ENCODE measurements around the gene TENT4A. TPM values are rescaled to one million over a fixed set of nuclear protein-coding genes. Genes with fewer than 3 reads are reported as not detected.

TENT4A gene
- total RNA-seq, 4 donors from 2014 or later = 11.9 to 15.2 (median 12.7) TPM

DNA sequence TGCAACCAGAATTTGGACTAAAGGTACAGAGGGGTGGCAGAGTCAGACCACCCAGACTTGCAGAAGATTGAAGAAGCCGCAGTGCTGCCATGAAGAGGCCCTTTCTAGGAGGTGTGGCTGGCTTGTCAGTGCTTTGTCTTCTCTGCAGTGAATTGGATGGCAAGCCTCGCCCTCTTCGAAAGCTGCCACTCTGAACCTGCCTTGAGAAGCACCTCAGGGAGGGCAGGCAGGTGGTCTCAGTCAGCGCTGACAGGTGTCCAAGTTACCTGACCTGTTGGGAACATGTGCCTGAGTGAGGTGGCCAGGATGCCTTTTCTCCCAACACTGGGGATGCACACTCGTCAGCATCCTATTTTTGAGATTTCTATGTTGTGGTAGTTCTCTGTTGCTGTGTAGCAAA lies 6.2 kb downstream of the TENT4A start:
- ATAC-seq = no peak
- Histone ChIP-seq H3K27ac (peak overlapping the region in 3 of 4 donors; percentile 19 to 55 (median 44)), H3K4me1 (peaks cover 85 to 97% of the 10 kb centered on the region in 2 donors), H3K4me3 (no peak overlapping the region), H3K27me3 (no peaks in the 10 kb centered on the region), H3K9me3 (no peaks in the 10 kb centered on the region), H3K36me3 (no peaks in the 10 kb centered on the region)
- DNase-seq = no peak
- TF ChIP-seq POLR2A (IDR thresholded peaks at IDR 0.05) = no peak
- TF ChIP-seq, protein P1, sequence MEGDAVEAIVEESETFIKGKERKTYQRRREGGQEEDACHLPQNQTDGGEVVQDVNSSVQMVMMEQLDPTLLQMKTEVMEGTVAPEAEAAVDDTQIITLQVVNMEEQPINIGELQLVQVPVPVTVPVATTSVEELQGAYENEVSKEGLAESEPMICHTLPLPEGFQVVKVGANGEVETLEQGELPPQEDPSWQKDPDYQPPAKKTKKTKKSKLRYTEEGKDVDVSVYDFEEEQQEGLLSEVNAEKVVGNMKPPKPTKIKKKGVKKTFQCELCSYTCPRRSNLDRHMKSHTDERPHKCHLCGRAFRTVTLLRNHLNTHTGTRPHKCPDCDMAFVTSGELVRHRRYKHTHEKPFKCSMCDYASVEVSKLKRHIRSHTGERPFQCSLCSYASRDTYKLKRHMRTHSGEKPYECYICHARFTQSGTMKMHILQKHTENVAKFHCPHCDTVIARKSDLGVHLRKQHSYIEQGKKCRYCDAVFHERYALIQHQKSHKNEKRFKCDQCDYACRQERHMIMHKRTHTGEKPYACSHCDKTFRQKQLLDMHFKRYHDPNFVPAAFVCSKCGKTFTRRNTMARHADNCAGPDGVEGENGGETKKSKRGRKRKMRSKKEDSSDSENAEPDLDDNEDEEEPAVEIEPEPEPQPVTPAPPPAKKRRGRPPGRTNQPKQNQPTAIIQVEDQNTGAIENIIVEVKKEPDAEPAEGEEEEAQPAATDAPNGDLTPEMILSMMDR (IDR thresholded peaks at IDR 0.05 in 4 of 5, conservative IDR thresholded peaks at IDR 0.05 in 1 of 5) = no peak
- intact Hi-C loops (cut with DNase I; ENCODE audit: low total_unique reads) = loop anchor here (10.0 kb wide), 3 partner anchors 345 to 1295 kb away; partner anchors contain the start of genes ICE1 and MED10
- in situ Hi-C loops (cut with MboI; ENCODE audit: low sequenced_read_pairs in 4 of 4) = loop anchor here in 1 of 4 donors (10.0 kb wide), 1 partner anchor 85 kb away; the partner anchor contains the start of genes NSUN2 and SRD5A1

DNA sequence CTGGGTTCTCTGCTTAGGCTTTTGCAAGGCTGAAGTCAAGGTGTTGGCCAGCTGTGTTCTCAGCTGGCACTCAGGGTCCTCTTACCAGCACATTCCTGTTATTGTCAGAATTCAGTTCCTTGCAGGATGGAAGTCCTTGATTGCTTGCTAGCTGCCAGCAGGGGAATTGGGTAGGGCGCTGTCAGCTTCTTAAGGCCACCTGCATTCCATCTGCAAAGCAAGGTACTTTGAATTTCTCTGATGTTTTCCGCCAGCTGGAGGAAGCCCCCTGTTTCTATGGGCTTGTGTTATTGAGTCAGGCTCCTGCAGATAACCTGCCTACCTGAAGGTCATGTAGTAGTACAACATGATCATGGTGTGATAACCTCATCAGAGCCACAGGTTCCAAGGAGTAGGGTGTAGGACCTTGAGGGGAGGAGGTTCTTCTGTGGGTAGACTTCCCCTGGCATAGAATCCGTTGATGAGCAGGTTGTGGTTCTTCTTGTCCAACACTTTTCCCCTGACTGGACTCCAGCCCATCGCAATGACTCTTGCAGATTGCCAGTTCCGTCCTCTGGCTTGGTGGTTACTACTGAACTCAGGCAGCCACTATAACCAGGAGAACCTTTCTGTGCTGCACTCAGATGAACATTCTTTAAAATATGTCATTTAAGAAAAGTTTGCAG lies 6.8 kb downstream of the TENT4A start:
- no peak overlapping the region for H3K4me3 ChIP-seq
- no peaks in the 10 kb centered on the region for H3K27me3 ChIP-seq
- intact Hi-C loops (cut with DNase I; ENCODE audit: low total_unique reads) = loop anchor here (10.0 kb wide), 3 partner anchors 345 to 1295 kb away; partner anchors contain the start of genes ICE1 and MED10
- DNase-seq (peak in 1 of 2 donors; percentile 50), ATAC-seq (peak; percentile 43 to 48)
- peaks cover 88 to 99% of the 10 kb centered on the region in 2 donors for H3K4me1 ChIP-seq
- H3K27ac ChIP-seq = peak overlapping the region in 3 of 4 donors; percentile 19 to 55 (median 44)
- no peaks in the 10 kb centered on the region for H3K36me3 ChIP-seq
- in situ Hi-C loops (cut with MboI; ENCODE audit: low sequenced_read_pairs in 4 of 4) = loop anchor here in 1 of 4 donors (10.0 kb wide), 1 partner anchor 85 kb away; the partner anchor contains the start of genes NSUN2 and SRD5A1
- no peak for TF ChIP-seq POLR2A (IDR thresholded peaks at IDR 0.05)
- TF ChIP-seq, protein P1 (IDR thresholded peaks at IDR 0.05 in 4 of 5, conservative IDR thresholded peaks at IDR 0.05 in 1 of 5) = no peak
- H3K9me3 ChIP-seq = no peaks in the 10 kb centered on the region

DNA sequence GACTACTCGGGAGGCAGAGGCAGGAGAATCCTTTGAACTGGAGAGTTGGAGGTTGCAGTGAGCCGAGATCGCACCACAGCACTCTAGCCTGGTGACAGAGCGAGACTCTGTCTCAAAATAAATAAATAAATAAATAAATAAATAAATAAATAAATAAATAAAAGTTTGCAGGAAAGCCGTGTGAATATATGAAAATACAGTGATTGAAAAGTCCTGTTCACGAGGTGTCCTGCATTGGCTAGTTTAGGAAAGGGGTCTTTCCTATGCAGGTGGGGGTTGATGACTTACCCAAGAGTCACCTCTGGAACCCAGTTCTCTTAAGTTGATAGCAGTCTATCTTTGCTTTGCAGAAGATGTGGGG lies 7.3 kb downstream of the TENT4A start:
- ATAC-seq (peak in 1 of 2 donors; percentile 8), DNase-seq (no peak)
- intact Hi-C loops (cut with DNase I; ENCODE audit: low total_unique reads) (no loop called here), in situ Hi-C loops (cut with MboI; ENCODE audit: low sequenced_read_pairs in 4 of 4) (no loop called here)
- Histone ChIP-seq H3K4me3 (no peak overlapping the region), H3K27me3 (no peaks in the 10 kb centered on the region), H3K27ac (peak overlapping the region in 2 of 4 donors; percentile 44 to 55), H3K4me1 (peaks cover 88 to 95% of the 10 kb centered on the region in 2 donors), H3K9me3 (no peaks in the 10 kb centered on the region), H3K36me3 (no peaks in the 10 kb centered on the region)
- TF ChIP-seq, protein P1 (IDR thresholded peaks at IDR 0.05 in 4 of 5, conservative IDR thresholded peaks at IDR 0.05 in 1 of 5) = no peak
- no peak for TF ChIP-seq POLR2A (IDR thresholded peaks at IDR 0.05)

DNA sequence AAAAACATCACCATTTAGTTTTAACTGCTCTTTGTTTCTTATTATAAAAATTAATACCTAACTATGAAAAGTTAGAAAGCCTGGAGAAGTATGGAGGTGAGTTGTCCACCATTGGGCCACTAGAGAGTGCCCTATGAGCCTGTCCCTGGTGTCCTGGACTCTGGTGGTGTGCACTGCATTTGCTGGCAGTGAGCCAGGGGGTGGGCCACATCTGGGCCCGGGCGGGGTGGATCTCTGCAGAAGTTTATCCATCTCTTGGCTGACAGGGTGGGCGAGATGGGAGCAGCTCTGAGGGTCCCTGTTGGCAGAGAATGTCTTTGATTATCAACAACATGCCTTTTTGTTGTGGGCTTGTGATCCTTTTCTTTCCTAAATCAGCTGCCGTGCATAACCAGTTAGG lies 8.2 kb downstream of the TENT4A start:
- H3K4me1 ChIP-seq = peaks cover 82 to 92% of the 10 kb centered on the region in 2 donors
- no peaks in the 10 kb centered on the region for H3K36me3 ChIP-seq
- no peaks in the 10 kb centered on the region for H3K9me3 ChIP-seq
- H3K4me3 ChIP-seq = peak overlapping the region in 1 of 4 donors; percentile 29
- TF ChIP-seq, protein P1 (IDR thresholded peaks at IDR 0.05 in 4 of 5, conservative IDR thresholded peaks at IDR 0.05 in 1 of 5) = no peak
- no peak for TF ChIP-seq POLR2A (IDR thresholded peaks at IDR 0.05)
- H3K27me3 ChIP-seq = no peaks in the 10 kb centered on the region
- in situ Hi-C loops (cut with MboI; ENCODE audit: low sequenced_read_pairs in 4 of 4) = no loop called here
- H3K27ac ChIP-seq = peak overlapping the region; percentile 11 to 55 (median 40)
- intact Hi-C loops (cut with DNase I; ENCODE audit: low total_unique reads) = loop anchor here (1.0 kb wide), 1 partner anchor 32 kb away; no protein-coding TSS in a partner anchor
- ATAC-seq = no peak
- no peak for DNase-seq
